Suprapubic skin (tissue), 4 donors: Measurements from ENCODE around the gene DERA. TPM values are rescaled to one million over a fixed set of nuclear protein-coding genes. Genes with fewer than 3 reads are reported as not detected.

ENCODE experiments used
- DNase-seq, 2 donors: peaks; one replicate each; pipeline ENCODE4 v3.0.0-alpha.2; 2019; ENCODE audit warnings: low spot score in 2 of 2
- H3K27ac ChIP-seq: fragments of 200-600 bp; sonication (generic); one replicate; pipeline ENCODE4 v1.5.1; 2019
- H3K27me3 ChIP-seq: fragments of 200-600 bp; sonication (generic); one replicate; pipeline ENCODE4 v1.5.1; 2019
- H3K36me3 ChIP-seq: fragments of 200-600 bp; sonication (generic); one replicate; pipeline ENCODE4 v1.5.1; 2019
- H3K4me1 ChIP-seq: fragments of 200-600 bp; sonication (generic); one replicate; pipeline ENCODE4 v1.5.1; 2019
- H3K4me3 ChIP-seq: fragments of 200-600 bp; sonication (generic); one replicate; pipeline ENCODE4 v1.5.1; 2019; ENCODE audit warnings: mild to moderate bottlenecking
- H3K9me3 ChIP-seq: fragments of 200-600 bp; sonication (generic); one replicate; pipeline ENCODE4 v1.5.1; 2019
- CTCF ChIP-seq, 2 donors: fragments of 200-600 bp in 1 of 2; fragments of 450-650 bp in 1 of 2; sonication (generic) in 1 of 2; IDR thresholded peaks; one replicate each; pipeline ENCODE4 v1.5.1; 2016 to 2019; ENCODE audit warnings: antibody characterized with exemption in 2 of 2, mild to moderate bottlenecking in 1 of 2, moderate library complexity in 1 of 2
- EP300 ChIP-seq: sonication (generic); formaldehyde crosslinking; IDR thresholded peaks from one replicate; pipeline ENCODE4 v1.6.1; 2017; ENCODE audit warnings: antibody characterized with exemption
- POLR2A ChIP-seq, 2 donors: fragments of 450-650 bp; IDR thresholded peaks; one replicate each; pipeline ENCODE4 v1.6.1; 2017; ENCODE audit warnings: antibody characterized with exemption in 2 of 2, mild to moderate bottlenecking in 2 of 2, moderate library complexity in 2 of 2
- POLR2AphosphoS5 ChIP-seq, 3 donors: sonication (generic); formaldehyde crosslinking; IDR thresholded peaks; one replicate each; pipeline ENCODE4 v1.6.1; 2017; ENCODE audit warnings: antibody characterized with exemption in 3 of 3
- WGBS: methylation state at CpG from one replicate; pipeline ENCODE4 v1.1.5; 2018; 5-methylcytosine and 5-hydroxymethylcytosine counted together
- total RNA-seq, 4 donors: library from RNA; depleted of rRNA; stranded (reverse); fragments of >200 nt; gene quantifications; one replicate each; pipeline ENCODE4 v1.1.0, GENCODE V29; 2016

The DERA gene
- 10 to 100 TPM; 32.2 to 39.4 (median 34.2) TPM for total RNA-seq

- WGBS: under 1% methylated on average over 45 of the region's 59 CpGs
- DNase-seq: peak; percentile 82 to 86
- TF ChIP-seq POLR2AphosphoS5 (IDR thresholded peaks at IDR 0.05): peak in 1 of 3 donors; percentile 30
- peak in 1 of 2 donors; percentile 87 for TF ChIP-seq POLR2A (IDR thresholded peaks at IDR 0.05)
- TF ChIP-seq EP300: no peak
- no peak for TF ChIP-seq CTCF (IDR thresholded peaks at IDR 0.05)
- H3K4me3 ChIP-seq: peak within 1 kb of the TSS; percentile 75
- peaks cover 19% of the 10 kb centered on the region for H3K4me1 ChIP-seq
- H3K27ac ChIP-seq: peak within 1 kb of the TSS; percentile 97
- no peaks in the 10 kb centered on the region for H3K27me3 ChIP-seq
- no peaks in the 10 kb centered on the region for H3K9me3 ChIP-seq
- peaks cover 11% of the 10 kb centered on the region for H3K36me3 ChIP-seq
Observed at GRCh38 chr12:15910864-15911721, at the start of gene DERA. TSS of gene DERA (plus strand) at chr12:15911332. CDS start at chr12:15911384, 52 bp downstream.

GRCh38 chr12:15861404-15861803, 49.7 kb upstream of the DERA start:
- DNase-seq: no peak
- Histone ChIP-seq H3K27ac (no peak overlapping the region), H3K4me3 (no peak overlapping the region), H3K4me1 (no peaks in the 10 kb centered on the region), H3K36me3 (no peaks in the 10 kb centered on the region), H3K27me3 (peaks cover 5% of the 10 kb centered on the region), H3K9me3 (no peaks in the 10 kb centered on the region)
- 65% methylated on average over 1 of the region's 1 CpG for WGBS
- TF ChIP-seq EP300: no peak
- TF ChIP-seq POLR2AphosphoS5 (IDR thresholded peaks at IDR 0.05): no peak
- TF ChIP-seq POLR2A (IDR thresholded peaks at IDR 0.05): no peak
- no peak for TF ChIP-seq CTCF (IDR thresholded peaks at IDR 0.05)

GRCh38 chr12:15862840-15863239, 48.3 kb upstream of the DERA start:
- Histone ChIP-seq H3K36me3 (no peaks in the 10 kb centered on the region), H3K4me3 (no peak overlapping the region), H3K27ac (no peak overlapping the region), H3K27me3 (peaks cover 5% of the 10 kb centered on the region), H3K4me1 (no peaks in the 10 kb centered on the region), H3K9me3 (no peaks in the 10 kb centered on the region)
- 90% methylated on average over 1 of the region's 1 CpG for WGBS
- TF ChIP-seq POLR2A (IDR thresholded peaks at IDR 0.05) (no peak), CTCF (IDR thresholded peaks at IDR 0.05) (no peak), POLR2AphosphoS5 (IDR thresholded peaks at IDR 0.05) (no peak), EP300 (no peak)
- no peak for DNase-seq

GRCh38 chr12:15863372-15863771, 47.8 kb upstream of the DERA start:
- DNase-seq: no peak
- peaks cover 5% of the 10 kb centered on the region for H3K27me3 ChIP-seq
- no peak for TF ChIP-seq POLR2A (IDR thresholded peaks at IDR 0.05)
- no peak for TF ChIP-seq CTCF (IDR thresholded peaks at IDR 0.05)
- TF ChIP-seq EP300: no peak
- no peak for TF ChIP-seq POLR2AphosphoS5 (IDR thresholded peaks at IDR 0.05)
- H3K36me3 ChIP-seq: no peaks in the 10 kb centered on the region
- WGBS: 57% methylated on average over 9 of the region's 9 CpGs
- H3K9me3 ChIP-seq: no peaks in the 10 kb centered on the region
- H3K4me1 ChIP-seq: no peaks in the 10 kb centered on the region
- no peak overlapping the region for H3K4me3 ChIP-seq
- H3K27ac ChIP-seq: no peak overlapping the region

GRCh38 chr12:15863984-15864383, 47.1 kb upstream of the DERA start:
- Histone ChIP-seq H3K27me3 (peaks cover 5% of the 10 kb centered on the region), H3K4me3 (no peak overlapping the region), H3K27ac (no peak overlapping the region), H3K4me1 (no peaks in the 10 kb centered on the region), H3K36me3 (no peaks in the 10 kb centered on the region), H3K9me3 (no peaks in the 10 kb centered on the region)
- DNase-seq: no peak
- TF ChIP-seq POLR2A (IDR thresholded peaks at IDR 0.05): no peak
- no peak for TF ChIP-seq POLR2AphosphoS5 (IDR thresholded peaks at IDR 0.05)
- TF ChIP-seq CTCF (IDR thresholded peaks at IDR 0.05): no peak
- TF ChIP-seq EP300: no peak
- 79% methylated on average over 6 of the region's 6 CpGs for WGBS
